ENCODE data around the gene AGTRAP. TPM values are rescaled to one million over a fixed set of nuclear protein-coding genes. Genes with fewer than 3 reads are reported as not detected.

The AGTRAP gene
- total RNA-seq, 2 experiments from 2014 or later = 21.3 to 21.8 TPM

DNA sequence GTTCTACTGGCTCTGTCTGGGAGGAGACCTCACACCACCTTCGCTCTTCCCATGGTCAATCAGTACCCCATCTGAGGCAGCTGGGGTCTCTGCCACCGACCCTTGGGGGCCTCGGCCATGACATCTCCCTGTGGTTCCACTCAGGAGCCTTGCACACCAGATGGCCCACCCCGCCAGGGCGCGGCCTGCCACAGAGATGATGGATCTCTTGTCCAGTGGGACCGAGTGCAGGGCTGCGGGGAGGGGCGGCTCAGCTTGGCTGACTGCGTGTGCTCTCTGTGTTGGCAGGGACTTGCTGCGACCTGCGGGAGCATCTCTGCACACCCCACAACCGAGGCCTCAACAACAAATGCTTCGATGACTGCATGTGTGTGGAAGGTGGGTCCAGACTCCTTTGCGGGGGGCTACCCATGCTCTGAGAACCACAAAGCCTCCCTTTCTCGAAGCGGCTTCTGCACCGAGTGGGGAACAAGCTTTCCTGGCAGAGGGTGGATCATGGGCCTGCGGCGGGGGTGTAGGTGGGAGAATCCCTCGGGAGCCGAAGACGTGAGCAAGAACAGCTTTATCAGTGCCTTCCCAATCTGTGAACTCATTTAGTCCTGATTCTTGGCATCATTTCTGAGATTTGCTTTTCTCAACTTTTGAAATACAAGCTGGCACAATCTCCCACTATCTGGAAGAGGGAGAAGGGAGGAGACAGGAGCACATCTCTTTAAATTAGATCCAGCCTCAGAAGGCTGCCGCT is 20.9 kb upstream of the AGTRAP start:
- no peak overlapping the region for H3K4me3 Mint-ChIP-seq
- Histone ChIP-seq H3K4me3 (ENCODE audit: low read length) (no peak overlapping the region), H3K9me3 (ENCODE audit: control insufficient read depth in 1 of 2, insufficient read depth in 1 of 2, low read length in 2 of 2) (no peaks in the 10 kb centered on the region), H3K4me1 (ENCODE audit: insufficient read depth, low read length) (peaks cover 16% of the 10 kb centered on the region), H3K36me3 (ENCODE audit: insufficient read depth, low read length) (no peaks in the 10 kb centered on the region), H3K27ac (ENCODE audit: low read depth in 1 of 2, low read length in 2 of 2) (no peak overlapping the region), H3K27me3 (ENCODE audit: control insufficient read depth in 1 of 2, insufficient read depth in 2 of 2, low read length in 2 of 2) (peaks cover 0 to 3% of the 10 kb centered on the region in 2 experiments)
- TF ChIP-seq, protein P1, sequence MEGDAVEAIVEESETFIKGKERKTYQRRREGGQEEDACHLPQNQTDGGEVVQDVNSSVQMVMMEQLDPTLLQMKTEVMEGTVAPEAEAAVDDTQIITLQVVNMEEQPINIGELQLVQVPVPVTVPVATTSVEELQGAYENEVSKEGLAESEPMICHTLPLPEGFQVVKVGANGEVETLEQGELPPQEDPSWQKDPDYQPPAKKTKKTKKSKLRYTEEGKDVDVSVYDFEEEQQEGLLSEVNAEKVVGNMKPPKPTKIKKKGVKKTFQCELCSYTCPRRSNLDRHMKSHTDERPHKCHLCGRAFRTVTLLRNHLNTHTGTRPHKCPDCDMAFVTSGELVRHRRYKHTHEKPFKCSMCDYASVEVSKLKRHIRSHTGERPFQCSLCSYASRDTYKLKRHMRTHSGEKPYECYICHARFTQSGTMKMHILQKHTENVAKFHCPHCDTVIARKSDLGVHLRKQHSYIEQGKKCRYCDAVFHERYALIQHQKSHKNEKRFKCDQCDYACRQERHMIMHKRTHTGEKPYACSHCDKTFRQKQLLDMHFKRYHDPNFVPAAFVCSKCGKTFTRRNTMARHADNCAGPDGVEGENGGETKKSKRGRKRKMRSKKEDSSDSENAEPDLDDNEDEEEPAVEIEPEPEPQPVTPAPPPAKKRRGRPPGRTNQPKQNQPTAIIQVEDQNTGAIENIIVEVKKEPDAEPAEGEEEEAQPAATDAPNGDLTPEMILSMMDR (IDR thresholded peaks at IDR 0.05) = no peak
- H3K4me1 Mint-ChIP-seq (ENCODE audit: low read depth) = peaks cover 16% of the 10 kb centered on the region
- H3K27me3 Mint-ChIP-seq = no peaks in the 10 kb centered on the region
- no peak overlapping the region for H3K27ac Mint-ChIP-seq
- no peaks in the 10 kb centered on the region for H3K36me3 Mint-ChIP-seq (ENCODE audit: low read depth)
- ChIA-PET POLR2A (no interaction called here), CTCF (interaction anchor here (1.7 to 2.0 kb wide), 2 partner anchors 64 to 69 kb away, joined by 4 read pairs; no protein-coding TSS in a partner anchor)
- ATAC-seq (ENCODE audit: poor library complexity) (no peak), DNase-seq (no peak)
- no peaks in the 10 kb centered on the region for H3K9me3 Mint-ChIP-seq
- intact Hi-C loops (cut with DNase I, micrococcal nuclease) = no loop called here

DNA sequence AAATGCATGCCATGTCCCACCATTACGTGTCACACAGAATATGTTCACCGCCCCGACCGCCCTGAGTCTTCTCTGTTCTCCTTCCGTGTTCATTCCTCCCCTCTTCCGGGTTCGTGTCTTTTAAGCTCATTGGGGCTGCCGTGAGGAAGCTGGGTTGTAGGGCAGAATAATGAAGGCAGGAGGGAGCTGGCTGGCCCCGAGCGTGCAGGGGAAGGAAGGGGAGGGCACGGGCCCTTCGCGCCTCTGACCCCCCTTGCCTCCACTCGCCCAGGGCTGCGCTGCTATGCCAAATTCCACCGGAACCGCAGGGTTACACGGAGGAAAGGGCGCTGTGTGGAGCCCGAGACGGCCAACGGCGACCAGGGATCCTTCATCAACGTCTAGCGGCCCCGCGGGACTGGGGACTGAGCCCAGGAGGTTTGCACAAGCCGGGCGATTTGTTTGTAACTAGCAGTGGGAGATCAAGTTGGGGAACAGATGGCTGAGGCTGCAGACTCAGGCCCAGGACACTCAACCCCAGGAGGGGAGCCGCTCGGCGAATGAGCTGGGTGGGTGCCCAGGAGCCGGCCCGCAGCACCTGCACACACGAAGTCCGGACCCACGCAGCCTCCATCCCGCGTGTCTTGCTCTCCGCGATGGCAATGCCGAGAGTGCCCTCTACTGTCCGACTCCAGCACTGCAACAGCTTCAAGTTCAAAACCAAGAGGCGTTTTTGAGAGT is 16.5 kb upstream of the AGTRAP start:
- CTCF ChIA-PET = interaction anchor here (0.5 to 2.2 kb wide), 25 partner anchors 11 to 682 kb away, joined by 3 to 60 read pairs (median 5); partner anchors contain the start of genes AGTRAP, FBXO2, FBXO6 and MAD2L2
- TF ChIP-seq, protein P1 (IDR thresholded peaks at IDR 0.05) = peak; percentile 96

DNA sequence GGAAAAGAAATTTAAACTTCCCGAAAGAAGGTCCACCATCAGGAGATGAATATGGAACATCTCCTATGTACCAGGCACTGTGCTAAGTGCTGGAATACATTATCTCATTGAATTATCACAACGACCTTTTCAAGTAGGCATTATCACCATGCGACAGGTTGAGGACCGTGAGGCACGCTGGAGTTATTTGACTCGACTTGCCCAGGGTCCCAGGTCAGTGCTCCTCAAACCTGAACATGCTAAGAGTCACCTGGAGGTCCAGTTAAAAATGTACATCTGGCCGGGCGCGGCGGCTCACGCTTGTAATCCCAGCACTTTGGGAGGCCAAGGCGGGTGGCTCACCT is 15.9 kb upstream of the AGTRAP start:
- Histone ChIP-seq H3K27ac (ENCODE audit: low read depth in 1 of 2, low read length in 2 of 2) (peak overlapping the region in 1 of 2 donors; percentile 64), H3K27me3 (ENCODE audit: control insufficient read depth in 1 of 2, insufficient read depth in 2 of 2, low read length in 2 of 2) (no peaks in the 10 kb centered on the region), H3K9me3 (ENCODE audit: control insufficient read depth in 1 of 2, insufficient read depth in 1 of 2, low read length in 2 of 2) (no peaks in the 10 kb centered on the region), H3K4me3 (ENCODE audit: low read length) (no peak overlapping the region), H3K36me3 (ENCODE audit: insufficient read depth, low read length) (no peaks in the 10 kb centered on the region), H3K4me1 (ENCODE audit: insufficient read depth, low read length) (peaks cover 18% of the 10 kb centered on the region)
- ATAC-seq (ENCODE audit: poor library complexity) (no peak), DNase-seq (no peak)
- ChIA-PET POLR2A (interaction anchor here (0.7 to 2.4 kb wide), 22 partner anchors 11 to 756 kb away, joined by 3 to 52 read pairs (median 5); partner anchors contain the start of genes AGTRAP, FBXO2, FBXO44 and FBXO6), CTCF (interaction anchor here (0.5 to 2.2 kb wide), 22 partner anchors 11 to 682 kb away, joined by 3 to 60 read pairs (median 6); partner anchors contain the start of genes AGTRAP, FBXO2, FBXO6 and MAD2L2)
- no peaks in the 10 kb centered on the region for H3K9me3 Mint-ChIP-seq
- H3K27ac Mint-ChIP-seq = peak overlapping the region; percentile 86
- intact Hi-C loops (cut with DNase I, micrococcal nuclease) = loop anchor here in 1 of 2 experiments (2.0 kb wide), 1 partner anchor 29 kb away; no protein-coding TSS in a partner anchor
- H3K4me3 Mint-ChIP-seq = peak overlapping the region; percentile 86
- H3K27me3 Mint-ChIP-seq = no peaks in the 10 kb centered on the region
- peaks cover 17% of the 10 kb centered on the region for H3K4me1 Mint-ChIP-seq (ENCODE audit: low read depth)
- TF ChIP-seq, protein P1 (IDR thresholded peaks at IDR 0.05) = peak; percentile 33
- no peaks in the 10 kb centered on the region for H3K36me3 Mint-ChIP-seq (ENCODE audit: low read depth)

More for the DNA sequence above, 16.5 kb upstream of the AGTRAP start:
- H3K27ac ChIP-seq (ENCODE audit: low read depth in 1 of 2, low read length in 2 of 2) = peak overlapping the region; percentile 15 to 64
- Mint-ChIP-seq H3K27me3 (no peaks in the 10 kb centered on the region), H3K9me3 (no peaks in the 10 kb centered on the region), H3K4me1 (ENCODE audit: low read depth) (peaks cover 17% of the 10 kb centered on the region), H3K36me3 (ENCODE audit: low read depth) (no peaks in the 10 kb centered on the region), H3K27ac (peak overlapping the region; percentile 86), H3K4me3 (peak overlapping the region; percentile 86)
- H3K27me3 ChIP-seq (ENCODE audit: control insufficient read depth in 1 of 2, insufficient read depth in 2 of 2, low read length in 2 of 2) = no peaks in the 10 kb centered on the region
- peak overlapping the region; percentile 54 for H3K4me3 ChIP-seq (ENCODE audit: low read length)
- DNase-seq (peak; percentile 80 to 94 (median 88)), ATAC-seq (ENCODE audit: poor library complexity) (peak; percentile 89)
- no peaks in the 10 kb centered on the region for H3K9me3 ChIP-seq (ENCODE audit: control insufficient read depth in 1 of 2, insufficient read depth in 1 of 2, low read length in 2 of 2)
- H3K36me3 ChIP-seq (ENCODE audit: insufficient read depth, low read length) = no peaks in the 10 kb centered on the region
- POLR2A ChIA-PET = interaction anchor here (0.6 to 2.4 kb wide), 27 partner anchors 11 to 1532 kb away, joined by 3 to 52 read pairs (median 5); partner anchors contain the start of genes AGTRAP, CLCN6, FBXO2 and FBXO44
- intact Hi-C loops (cut with DNase I, micrococcal nuclease) = loop anchor here (1.0 to 2.0 kb wide), 8 partner anchors 17 to 682 kb away; partner anchors contain the start of genes FBXO6 (in 2 of the 2), AGTRAP (in 1 of the 2) and MAD2L2 (in 1 of the 2)
- peaks cover 18% of the 10 kb centered on the region for H3K4me1 ChIP-seq (ENCODE audit: insufficient read depth, low read length)

Measured in CD4-positive, alpha-beta T cell (primary cell).